Measurements from ENCODE around the gene PAK4. TPM values are rescaled to one million over a fixed set of nuclear protein-coding genes. Genes with fewer than 3 reads are reported as not detected.

PAK4 gene
- polyA plus RNA-seq, 1 of the 3 experiments (the other 2 are of a cell fraction), result 36.4 TPM

- CTCF ChIA-PET, result interaction anchor here (1.6 kb wide), 1 partner anchor 56 kb away, joined by 4 read pairs; no protein-coding TSS in a partner anchor
These were observed 5.0 kb downstream of the PAK4 start for GRCh38 chr19:39130337-39131254.

More at GRCh38 chr19:39130337-39131254, 5.0 kb downstream of the PAK4 start:
- Histone ChIP-seq H3K27ac (ENCODE audit: low read depth in 2 of 2, low read length in 1 of 2) (peak overlapping the region in 1 of 2 experiments; percentile 25; a peak in 1 of 4 replicates), H3K27me3 (ENCODE audit: insufficient read depth) (no peaks in the 10 kb centered on the region), H4K20me1 (ENCODE audit: insufficient read depth) (peaks cover 80% of the 10 kb centered on the region), H3K4me2 (no peak overlapping the region), H3K4me1 (ENCODE audit: control insufficient read depth in 1 of 2, insufficient read depth in 2 of 2, low read depth in 1 of 2, low read length in 1 of 2) (peaks cover 0 to 59% of the 10 kb centered on the region in 2 experiments; a peak in 1 of 4 replicates), H3K9me2 (no peaks in the 10 kb centered on the region), H3K9me3 (no peaks in the 10 kb centered on the region), H3K79me2 (ENCODE audit: insufficient read depth) (peaks cover 97% of the 10 kb centered on the region), H3K36me3 (replicated peaks in 1 of 2; ENCODE audit: control insufficient read depth in 1 of 2, insufficient read depth in 2 of 2, low read length in 1 of 2) (no peaks in the 10 kb centered on the region), H3K4me3 (ENCODE audit: low read depth in 2 of 2, low read length in 1 of 2) (no peak overlapping the region), H3F3A (replicated peaks; ENCODE audit: insufficient read depth) (no peaks in the 10 kb centered on the region), H3K9ac (no peak overlapping the region), H2AFZ (ENCODE audit: low read depth) (no peak overlapping the region)
- TF ChIP-seq FOSL2 (IDR thresholded peaks at IDR 0.05; ENCODE audit: borderline replicate concordance, low read depth), result no peak
- no peak for TF ChIP-seq MXI1 (IDR thresholded peaks at IDR 0.05; ENCODE audit: low read depth, low read length)
- TF ChIP-seq TCF12 (IDR thresholded peaks at IDR 0.05), result no peak
- TF ChIP-seq NFIC (IDR thresholded peaks at IDR 0.05; ENCODE audit: borderline replicate concordance), result no peak
- TF ChIP-seq TAF1 (IDR thresholded peaks at IDR 0.05; ENCODE audit: borderline replicate concordance, low read depth, low read length), result no peak
- no peak for TF ChIP-seq MAX (IDR thresholded peaks at IDR 0.05; ENCODE audit: low read depth)
- TF ChIP-seq, protein P1, sequence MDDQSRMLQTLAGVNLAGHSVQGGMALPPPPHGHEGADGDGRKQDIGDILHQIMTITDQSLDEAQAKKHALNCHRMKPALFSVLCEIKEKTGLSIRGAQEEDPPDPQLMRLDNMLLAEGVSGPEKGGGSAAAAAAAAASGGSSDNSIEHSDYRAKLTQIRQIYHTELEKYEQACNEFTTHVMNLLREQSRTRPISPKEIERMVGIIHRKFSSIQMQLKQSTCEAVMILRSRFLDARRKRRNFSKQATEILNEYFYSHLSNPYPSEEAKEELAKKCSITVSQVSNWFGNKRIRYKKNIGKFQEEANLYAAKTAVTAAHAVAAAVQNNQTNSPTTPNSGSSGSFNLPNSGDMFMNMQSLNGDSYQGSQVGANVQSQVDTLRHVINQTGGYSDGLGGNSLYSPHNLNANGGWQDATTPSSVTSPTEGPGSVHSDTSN (IDR thresholded peaks at IDR 0.05), result no peak
- no peak for TF ChIP-seq RFX5 (IDR thresholded peaks at IDR 0.05; ENCODE audit: low read length)
- TF ChIP-seq CTCF (IDR thresholded peaks at IDR 0.05), result no peak
- no peak for TF ChIP-seq JUND (IDR thresholded peaks at IDR 0.05)
- no peak for TF ChIP-seq MEF2A (IDR thresholded peaks at IDR 0.05; ENCODE audit: borderline replicate concordance, low read depth)
- 95% methylated on average over 22 of the region's 22 CpGs for WGBS (ENCODE audit: low lambda C conversion rate)
- peak; percentile 58 for DNase-seq
- POLR2A ChIA-PET, result no interaction called here
